GM19467 (cell line): ENCODE results near the gene ARHGAP27.

Source experiments
- ATAC-seq: cut with Tn5 transposase; IDR thresholded peaks from one replicate; pipeline ENCODE4 v1.9.1; 2021; ENCODE audit warnings: mild to moderate bottlenecking, moderate library complexity; ENCODE audit not compliant: unreplicated experiment

ARHGAP27 gene

DNA sequence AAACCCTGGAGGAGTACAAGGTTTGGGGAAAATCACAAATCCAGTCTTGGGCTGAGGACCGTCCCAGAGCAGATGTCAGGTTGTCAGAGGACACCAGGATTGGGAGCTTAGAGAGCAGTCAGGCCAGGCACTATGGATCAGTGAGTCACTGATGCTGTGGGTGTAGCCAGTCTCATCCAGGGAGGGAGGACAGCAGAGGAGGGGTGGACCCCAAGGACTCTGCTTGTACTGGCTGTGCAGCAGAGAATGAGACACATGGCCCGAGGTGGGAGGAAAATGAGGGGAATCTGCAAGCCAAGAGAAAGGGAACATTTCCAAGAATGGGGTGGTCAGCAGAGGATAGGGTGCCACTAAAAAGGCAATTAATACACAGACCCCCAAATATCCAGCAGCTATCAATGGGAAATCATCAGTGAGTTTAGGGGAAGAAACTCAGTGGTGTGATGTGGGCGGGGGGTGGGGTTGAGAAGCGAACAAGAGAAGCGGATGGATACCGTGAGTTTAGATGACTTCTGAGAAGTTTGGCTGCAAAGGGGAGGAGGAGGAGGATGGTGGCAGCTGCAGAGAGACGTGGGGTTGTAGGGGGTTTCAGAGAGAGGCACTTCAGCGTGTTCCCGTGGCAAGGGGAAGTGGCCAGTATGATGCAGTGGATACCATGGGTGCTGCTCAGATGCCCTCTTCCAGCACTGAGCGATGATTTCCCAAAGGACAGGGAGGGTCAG is 43.9 kb downstream of the ARHGAP27 start:
- no peak for ATAC-seq

DNA sequence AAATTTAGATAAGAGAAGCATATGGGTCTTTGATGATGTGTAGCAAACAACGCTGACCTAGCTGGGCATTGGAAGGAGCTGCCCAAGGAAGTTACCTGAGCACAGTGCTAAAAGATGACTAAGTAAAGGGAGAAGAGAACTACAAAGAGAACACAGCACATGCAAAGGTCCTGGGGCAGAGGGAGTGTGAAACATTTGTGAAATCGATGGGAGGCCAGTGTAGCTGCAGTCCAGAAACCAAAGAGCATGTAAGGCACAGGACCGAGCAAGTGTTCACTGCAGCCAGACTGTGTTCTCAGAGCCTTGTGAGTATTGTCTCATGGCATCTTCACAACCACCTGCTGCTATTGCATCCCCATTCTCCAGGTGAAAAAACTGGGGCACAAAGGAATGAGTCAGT is 44.9 kb downstream of the ARHGAP27 start:
- no peak for ATAC-seq

DNA sequence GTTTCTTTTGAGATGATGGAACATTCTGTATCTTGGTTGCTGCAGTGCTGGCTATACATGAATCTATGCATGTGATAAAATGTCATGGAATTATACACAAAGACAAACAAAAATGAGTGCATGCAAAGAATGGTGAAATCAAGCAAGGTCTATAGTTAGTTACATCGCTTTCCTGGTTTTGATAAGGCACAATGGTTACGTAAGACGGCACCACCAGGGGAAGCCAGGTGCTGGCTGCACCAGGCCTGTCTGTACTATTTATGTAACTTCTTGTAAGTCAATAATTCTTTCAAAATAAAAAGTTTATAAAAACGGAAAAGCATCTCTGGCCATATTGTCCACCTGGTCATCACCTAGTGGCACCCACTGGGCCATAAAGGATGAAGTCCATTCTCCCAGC is 46.5 kb downstream of the ARHGAP27 start:
- ATAC-seq = no peak

GRCh38 chr17:45385331-45385997 is 47.2 kb downstream of the ARHGAP27 start:
- no peak for ATAC-seq

GRCh38 chr17:45384789-45385262 is 47.8 kb downstream of the ARHGAP27 start:
- no peak for ATAC-seq

DNA sequence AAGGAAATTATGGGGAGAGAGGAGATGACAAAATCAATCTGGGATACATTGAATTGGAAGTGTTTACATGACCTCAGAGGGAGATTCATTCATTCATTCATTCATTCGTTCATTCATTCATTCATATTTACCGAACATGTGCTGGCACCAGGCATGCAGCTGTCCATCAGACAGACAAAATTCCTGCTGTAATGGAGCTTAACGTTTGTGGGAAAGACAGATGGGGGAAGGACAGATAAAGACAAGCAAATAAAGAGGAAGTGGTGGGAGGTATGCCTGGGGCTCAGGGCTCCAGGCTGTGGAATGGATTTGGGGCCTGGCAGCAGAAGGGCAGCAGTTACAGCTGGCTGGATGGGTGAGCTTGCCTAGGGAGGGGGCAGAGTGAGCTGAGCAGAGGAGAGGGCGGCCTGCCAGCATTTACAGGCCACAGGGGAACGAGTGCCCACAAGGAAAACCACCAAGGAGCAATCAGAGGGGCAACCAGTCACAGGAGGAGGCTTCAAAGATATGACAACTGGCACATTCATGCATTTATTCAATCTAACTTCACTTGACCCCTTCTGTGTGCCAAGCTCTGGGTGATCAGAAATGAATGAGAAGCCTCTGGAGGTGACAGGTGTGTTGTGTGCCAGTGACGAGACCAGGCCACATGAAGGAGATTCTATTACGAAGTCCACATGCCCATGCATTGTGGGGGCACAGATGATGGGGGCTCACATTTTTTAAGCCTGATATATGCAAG is 48.5 kb downstream of the ARHGAP27 start:
- ATAC-seq = no peak

DNA sequence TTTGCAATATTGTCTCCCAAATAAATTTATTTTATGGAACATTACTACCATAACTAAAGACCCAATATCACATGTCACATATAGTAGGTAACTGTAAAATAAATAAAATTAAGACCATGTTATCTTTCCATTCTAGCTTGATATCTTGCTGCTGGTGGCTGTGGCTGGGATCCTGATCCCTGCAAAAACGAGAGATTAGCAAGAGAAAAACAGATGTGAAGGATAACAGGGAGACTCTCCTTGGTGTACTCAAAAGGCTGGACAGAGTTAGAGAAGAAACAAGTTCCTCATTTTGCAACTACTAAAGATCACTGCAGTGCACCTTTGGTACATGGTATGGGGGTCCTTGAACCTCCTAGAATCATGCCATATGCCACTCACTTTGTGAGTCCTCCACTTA is 49.7 kb downstream of the ARHGAP27 start:
- no peak for ATAC-seq

- no peak for ATAC-seq
Observed at GRCh38 chr17:45382226-45382625, 50.4 kb downstream of the ARHGAP27 start.

GRCh38 chr17:45380991-45381390 is 51.7 kb downstream of the ARHGAP27 start:
- no peak for ATAC-seq

GRCh38 chr17:45380046-45380765 is 52.5 kb downstream of the ARHGAP27 start:
- ATAC-seq = no peak

DNA sequence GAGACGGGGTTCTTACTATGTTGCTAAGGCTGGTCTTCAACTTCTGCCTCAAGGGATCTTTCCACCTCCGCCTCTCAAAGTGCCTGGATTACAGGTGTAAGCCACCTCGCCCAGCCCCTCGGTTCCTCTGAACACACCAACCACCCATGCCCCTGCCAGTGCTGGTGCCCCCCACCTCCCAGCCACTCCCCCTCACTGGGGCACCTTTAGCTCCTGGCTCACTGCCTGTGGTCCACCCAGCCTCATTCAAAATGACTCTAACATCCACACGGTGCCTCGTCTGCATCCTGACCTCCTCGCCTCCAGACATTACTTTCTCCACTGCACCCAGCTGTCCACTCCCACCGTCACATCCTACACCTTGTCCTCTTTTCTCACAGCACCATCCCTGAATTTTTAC is 55.3 kb downstream of the ARHGAP27 start:
- ATAC-seq = no peak

DNA sequence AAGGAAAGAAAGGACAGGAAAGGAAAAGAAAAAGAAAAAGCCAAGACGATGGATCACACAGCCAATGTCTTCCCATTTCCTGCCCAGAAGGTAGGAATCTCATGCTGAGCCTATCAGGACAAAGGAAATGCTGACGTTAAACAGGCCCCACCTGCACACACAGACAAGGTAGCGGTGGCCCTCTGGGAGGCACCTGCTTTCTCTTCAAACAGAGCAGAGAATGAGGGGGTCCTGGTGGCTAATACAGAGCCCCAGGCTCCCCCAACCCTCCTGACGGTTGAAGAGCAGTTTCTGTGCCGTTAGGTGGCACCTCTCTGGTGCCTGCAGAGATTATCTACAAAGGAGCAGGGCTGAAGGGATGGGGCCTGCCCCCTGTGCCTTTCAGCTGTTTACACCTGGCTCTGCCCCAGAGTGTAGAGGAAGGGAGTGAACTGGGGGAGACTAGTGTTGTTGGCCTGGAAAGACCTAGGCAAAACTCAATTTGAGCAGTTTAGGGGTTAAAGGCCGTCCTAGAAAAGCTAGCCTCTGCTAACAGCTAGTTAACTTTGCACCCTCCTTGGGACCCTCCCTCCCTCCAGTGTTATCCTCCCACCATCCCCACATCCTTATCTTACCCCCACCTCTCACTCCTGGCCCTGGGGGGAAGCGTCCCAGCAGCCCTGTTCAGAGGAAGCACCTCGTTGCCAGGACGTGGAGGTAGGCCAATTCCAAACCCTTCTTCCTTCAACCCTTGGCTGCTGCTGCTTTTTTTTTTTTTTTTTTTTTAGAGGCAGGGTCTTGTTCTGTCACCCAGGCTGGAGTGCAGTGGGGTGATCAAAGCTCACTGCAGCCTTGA is 56.3 kb downstream of the ARHGAP27 start:
- ATAC-seq = no peak

GRCh38 chr17:45374501-45374900 is 58.2 kb downstream of the ARHGAP27 start:
- ATAC-seq = no peak

- ATAC-seq = no peak
Observed at GRCh38 chr17:45372325-45372869, 60.3 kb downstream of the ARHGAP27 start.

DNA sequence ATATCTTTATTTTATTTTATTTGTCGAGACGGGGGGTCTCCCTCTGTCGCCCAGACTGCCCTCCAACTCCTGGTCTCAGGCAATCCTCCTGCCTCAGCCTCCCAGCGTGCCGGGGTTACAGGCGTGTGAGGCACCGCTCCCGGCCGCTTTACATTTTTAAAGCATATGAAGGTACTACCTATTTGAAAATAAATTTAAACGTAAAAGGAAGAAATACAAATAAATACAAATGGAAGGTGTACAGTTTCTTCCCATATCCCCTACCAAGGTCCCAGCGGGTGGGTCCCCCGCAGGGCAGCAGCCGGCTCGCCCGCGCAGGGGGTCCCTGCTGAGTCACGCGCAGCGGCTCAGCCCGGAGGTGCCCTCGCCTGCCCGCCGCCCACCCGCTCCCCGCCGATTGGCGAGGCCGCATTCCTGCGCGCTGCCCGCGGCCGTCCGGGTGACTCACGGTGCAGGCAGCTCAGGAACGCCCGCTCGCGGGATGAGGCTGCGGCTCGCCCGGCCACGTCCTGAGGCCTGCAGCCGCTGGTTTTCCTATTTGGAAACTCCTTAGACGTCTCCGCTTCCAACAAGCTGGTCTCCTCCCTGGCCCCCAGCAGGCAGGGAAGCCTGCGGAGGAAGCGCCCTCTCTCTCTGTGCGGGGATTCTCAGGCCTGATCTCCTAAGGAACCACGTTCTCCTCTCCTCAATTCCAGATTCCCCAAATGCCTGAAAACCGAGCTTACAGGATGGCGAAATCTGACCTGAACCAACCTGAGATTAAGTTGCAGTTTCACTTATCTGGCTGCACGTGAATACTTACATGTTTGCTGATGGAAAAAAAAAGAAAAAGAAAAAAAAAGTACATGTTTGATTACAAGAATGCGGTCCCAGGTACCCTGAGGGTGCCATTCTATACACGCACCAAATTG is 61.0 kb downstream of the ARHGAP27 start:
- ATAC-seq = no peak

GRCh38 chr17:45370949-45371413 is 61.7 kb downstream of the ARHGAP27 start:
- ATAC-seq = no peak

DNA sequence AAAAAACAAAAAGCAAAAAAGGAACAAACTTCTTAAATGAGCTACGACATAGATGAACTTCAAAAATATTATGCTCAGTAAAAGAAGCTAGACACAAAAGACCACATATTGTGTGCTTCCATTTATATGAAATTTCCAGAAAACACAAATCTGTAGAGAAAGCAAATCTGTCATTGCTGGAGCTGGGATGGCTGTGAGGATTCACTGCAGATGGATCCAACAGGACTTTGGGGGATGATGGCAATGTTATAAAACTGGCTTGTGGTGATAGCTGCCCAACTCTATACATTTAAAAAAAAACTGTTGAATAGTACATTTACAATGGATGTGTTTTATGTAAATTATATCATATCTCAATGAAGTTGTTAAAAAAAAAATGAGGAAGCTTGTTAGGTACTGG is 63.2 kb downstream of the ARHGAP27 start:
- ATAC-seq = no peak

DNA sequence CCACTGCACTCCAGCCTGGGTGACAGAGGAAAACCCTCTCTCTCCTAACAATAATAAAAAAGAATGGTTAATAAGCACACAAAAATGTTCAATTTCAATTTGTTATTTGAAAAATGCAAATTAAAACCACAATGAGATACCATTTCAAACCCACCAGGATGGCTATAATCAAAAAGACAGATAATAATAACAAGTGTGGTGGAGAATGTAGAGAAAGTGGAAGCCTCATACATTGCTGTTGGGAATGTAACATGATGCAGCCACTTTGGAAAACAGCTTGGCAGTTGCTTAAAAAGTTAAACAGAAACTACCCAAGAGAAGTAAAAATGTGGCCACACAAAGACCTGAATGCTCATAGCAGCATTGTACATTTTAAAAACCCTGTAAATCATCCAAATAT is 64.0 kb downstream of the ARHGAP27 start:
- no peak for ATAC-seq

DNA sequence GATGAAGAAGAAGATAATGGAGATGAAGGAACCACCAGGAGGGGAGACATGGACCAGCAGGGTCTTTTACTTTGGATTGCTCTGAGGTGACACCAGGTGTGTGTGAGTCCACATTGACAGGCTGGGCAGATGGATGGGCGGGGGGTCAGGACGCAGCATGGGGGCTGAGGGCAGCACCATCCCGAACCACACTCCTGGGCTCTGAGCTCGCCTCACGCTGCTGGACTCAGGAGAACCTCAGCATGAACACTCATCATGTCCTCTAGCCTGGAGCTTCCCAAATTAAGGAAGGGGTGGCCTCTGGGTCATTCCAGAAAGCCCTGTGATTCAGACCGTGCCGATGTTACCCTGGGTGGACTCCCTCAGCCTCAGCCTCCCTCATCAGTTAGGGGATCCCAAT is 65.5 kb downstream of the ARHGAP27 start:
- no peak for ATAC-seq
